Esophagus muscularis mucosa (tissue), 4 donors: ENCODE results near the gene GALT.

Experiments used
- EP300 ChIP-seq: sonication (generic); formaldehyde crosslinking; IDR thresholded peaks from one replicate; pipeline ENCODE4 v1.6.1; 2017; ENCODE audit warnings: antibody characterized with exemption
- POLR2A ChIP-seq: fragments of 450-650 bp; IDR thresholded peaks from one replicate; pipeline ENCODE4 v1.6.1; 2017; ENCODE audit warnings: antibody characterized with exemption, moderate library complexity, mild to moderate bottlenecking, low read depth
- POLR2AphosphoS5 ChIP-seq, 2 donors: sonication (generic); formaldehyde crosslinking; IDR thresholded peaks; one replicate each; pipeline ENCODE4 v1.6.1; 2017; ENCODE audit warnings: antibody characterized with exemption in 2 of 2
- TF ChIP-seq, protein P1 (sequence below), 3 experiments: fragments of 200-600 bp in 2 of 3; fragments of 450-650 bp in 1 of 3; sonication (generic) in 2 of 3; IDR thresholded peaks; one replicate each; pipeline ENCODE4 v1.5.1; 2017 to 2019; ENCODE audit warnings: antibody characterized with exemption in 3 of 3, mild to moderate bottlenecking in 2 of 3, moderate library complexity in 1 of 3

DNA sequence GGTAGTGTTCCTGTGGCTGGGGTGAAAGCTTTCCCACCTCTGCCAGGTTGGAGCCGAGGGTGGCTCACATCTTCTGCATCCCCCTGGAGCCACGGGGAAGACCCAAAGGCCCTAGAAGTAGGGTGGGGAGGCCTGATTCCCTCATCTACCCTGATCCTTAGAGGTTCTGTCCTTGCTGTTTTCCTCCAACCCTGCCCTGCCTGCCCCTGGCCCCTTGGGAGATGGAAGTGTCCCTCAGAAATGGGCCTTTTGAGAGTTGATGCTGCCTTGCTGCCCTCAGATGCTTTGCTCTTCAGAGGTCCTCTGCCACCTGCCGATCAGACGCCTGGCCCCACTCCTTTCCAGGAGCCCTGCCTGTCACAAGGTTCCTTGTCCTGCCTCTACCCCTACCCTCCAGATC lies 38.3 kb downstream of the GALT start:
- no peak for TF ChIP-seq POLR2AphosphoS5 (IDR thresholded peaks at IDR 0.05)
- TF ChIP-seq, protein P1, sequence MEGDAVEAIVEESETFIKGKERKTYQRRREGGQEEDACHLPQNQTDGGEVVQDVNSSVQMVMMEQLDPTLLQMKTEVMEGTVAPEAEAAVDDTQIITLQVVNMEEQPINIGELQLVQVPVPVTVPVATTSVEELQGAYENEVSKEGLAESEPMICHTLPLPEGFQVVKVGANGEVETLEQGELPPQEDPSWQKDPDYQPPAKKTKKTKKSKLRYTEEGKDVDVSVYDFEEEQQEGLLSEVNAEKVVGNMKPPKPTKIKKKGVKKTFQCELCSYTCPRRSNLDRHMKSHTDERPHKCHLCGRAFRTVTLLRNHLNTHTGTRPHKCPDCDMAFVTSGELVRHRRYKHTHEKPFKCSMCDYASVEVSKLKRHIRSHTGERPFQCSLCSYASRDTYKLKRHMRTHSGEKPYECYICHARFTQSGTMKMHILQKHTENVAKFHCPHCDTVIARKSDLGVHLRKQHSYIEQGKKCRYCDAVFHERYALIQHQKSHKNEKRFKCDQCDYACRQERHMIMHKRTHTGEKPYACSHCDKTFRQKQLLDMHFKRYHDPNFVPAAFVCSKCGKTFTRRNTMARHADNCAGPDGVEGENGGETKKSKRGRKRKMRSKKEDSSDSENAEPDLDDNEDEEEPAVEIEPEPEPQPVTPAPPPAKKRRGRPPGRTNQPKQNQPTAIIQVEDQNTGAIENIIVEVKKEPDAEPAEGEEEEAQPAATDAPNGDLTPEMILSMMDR (IDR thresholded peaks at IDR 0.05), result no peak
- no peak for TF ChIP-seq POLR2A
- no peak for TF ChIP-seq EP300
